ENCODE measurements around the gene CDKL1. TPM values are rescaled to one million over a fixed set of nuclear protein-coding genes. Genes with fewer than 3 reads are reported as not detected.
A peak's percentile ranks its signal among the peaks of the same experiment; 100 is the strongest.

Gene CDKL1
- total RNA-seq, 1 experiment from 2014 or later = 11.3 TPM

GRCh38 chr14:50398189-50398580, 1.5 kb upstream of the CDKL1 start:
- H3K4me3 ChIP-seq (ENCODE audit: low read depth, low read length, poor library complexity, severe bottlenecking) = no peak overlapping the region
- ChIA-PET CTCF (no interaction called here), POLR2A (ENCODE audit: low non-redundant PET) (no interaction called here)
- peaks cover 6% of the 10 kb centered on the region for H3K4me1 ChIP-seq (ENCODE audit: insufficient read depth, low read length, poor library complexity, severe bottlenecking)
- no TSS peak for BruUV-seq (replicated peaks)
- no peak overlapping the region for H3K27ac ChIP-seq (ENCODE audit: low read depth, low read length, poor library complexity, severe bottlenecking)
- H3K36me3 ChIP-seq (ENCODE audit: insufficient read depth, low read length, poor library complexity, severe bottlenecking) = peaks cover 5% of the 10 kb centered on the region
- H3K9me3 ChIP-seq (ENCODE audit: low read depth, low read length, poor library complexity, severe bottlenecking) = no peaks in the 10 kb centered on the region
- DNase-seq (ENCODE audit: low spot score) = no peak
- TF ChIP-seq CTCF (conservative IDR thresholded peaks at IDR 0.05; ENCODE audit: low read depth, low read length) = no peak
- no peak for TF ChIP-seq EZH2 (IDR thresholded peaks at IDR 0.05; ENCODE audit: borderline replicate concordance, low read depth, low read length, poor library complexity, severe bottlenecking)
- no peaks in the 10 kb centered on the region for H3K27me3 ChIP-seq (replicated peaks; ENCODE audit: insufficient read depth, low read depth, low read length, poor library complexity)
- intact Hi-C loops (cut with micrococcal nuclease; ENCODE audit: unreplicated experiment) = no loop called here

GRCh38 chr14:50397390-50398188, 908 bp upstream of the CDKL1 start:
- Histone ChIP-seq H3K27me3 (replicated peaks; ENCODE audit: insufficient read depth, low read depth, low read length, poor library complexity) (no peaks in the 10 kb centered on the region), H3K9me3 (ENCODE audit: low read depth, low read length, poor library complexity, severe bottlenecking) (no peaks in the 10 kb centered on the region), H3K4me1 (ENCODE audit: insufficient read depth, low read length, poor library complexity, severe bottlenecking) (peaks cover 6% of the 10 kb centered on the region), H3K36me3 (ENCODE audit: insufficient read depth, low read length, poor library complexity, severe bottlenecking) (peaks cover 5% of the 10 kb centered on the region), H3K27ac (ENCODE audit: low read depth, low read length, poor library complexity, severe bottlenecking) (peak overlapping the region; percentile 34), H3K4me3 (ENCODE audit: low read depth, low read length, poor library complexity, severe bottlenecking) (peak overlapping the region; percentile 59)
- peak; percentile 35 for DNase-seq (ENCODE audit: low spot score)
- intact Hi-C loops (cut with micrococcal nuclease; ENCODE audit: unreplicated experiment) = no loop called here
- no peak for TF ChIP-seq EZH2 (IDR thresholded peaks at IDR 0.05; ENCODE audit: borderline replicate concordance, low read depth, low read length, poor library complexity, severe bottlenecking)
- no peak for TF ChIP-seq CTCF (conservative IDR thresholded peaks at IDR 0.05; ENCODE audit: low read depth, low read length)
- ChIA-PET POLR2A (ENCODE audit: low non-redundant PET) (no interaction called here), CTCF (no interaction called here)
- BruUV-seq (replicated peaks) = no TSS peak

- no peaks in the 10 kb centered on the region for H3K9me3 ChIP-seq (ENCODE audit: low read depth, low read length, poor library complexity, severe bottlenecking)
- BruUV-seq (replicated peaks) = TSS peak; percentile 37
- no peak for TF ChIP-seq EZH2 (IDR thresholded peaks at IDR 0.05; ENCODE audit: borderline replicate concordance, low read depth, low read length, poor library complexity, severe bottlenecking)
- TF ChIP-seq CTCF (conservative IDR thresholded peaks at IDR 0.05; ENCODE audit: low read depth, low read length) = no peak
- no peak overlapping the region for H3K27ac ChIP-seq (ENCODE audit: low read depth, low read length, poor library complexity, severe bottlenecking)
- ChIA-PET CTCF (no interaction called here), POLR2A (ENCODE audit: low non-redundant PET) (no interaction called here)
- intact Hi-C loops (cut with micrococcal nuclease; ENCODE audit: unreplicated experiment) = no loop called here
- H3K27me3 ChIP-seq (replicated peaks; ENCODE audit: insufficient read depth, low read depth, low read length, poor library complexity) = no peaks in the 10 kb centered on the region
- no peak overlapping the region for H3K4me3 ChIP-seq (ENCODE audit: low read depth, low read length, poor library complexity, severe bottlenecking)
- peaks cover 6% of the 10 kb centered on the region for H3K4me1 ChIP-seq (ENCODE audit: insufficient read depth, low read length, poor library complexity, severe bottlenecking)
- DNase-seq (ENCODE audit: low spot score) = peak; percentile 7
- peaks cover 5% of the 10 kb centered on the region for H3K36me3 ChIP-seq (ENCODE audit: insufficient read depth, low read length, poor library complexity, severe bottlenecking)
Observed at GRCh38 chr14:50395448-50395847, 1.2 kb downstream of the CDKL1 start.
